Measurements from ENCODE around the gene FAM180A. TPM values are rescaled to one million over a fixed set of nuclear protein-coding genes. Genes with fewer than 3 reads are reported as not detected.

The FAM180A gene
- total RNA-seq, 2 experiments from 2014 or later = not detected

- intact Hi-C loops (cut with micrococcal nuclease; ENCODE audit: unreplicated experiment) = no loop called here
- POLR2A ChIA-PET = interaction anchor here (0.6 kb wide), 1 partner anchor 447 kb away, joined by 4 read pairs; no protein-coding TSS in a partner anchor
- BruUV-seq (replicated peaks) = no TSS peak
These were observed 20.6 kb upstream of the FAM180A start for GRCh38 chr7:135769005-135769802.

GRCh38 chr7:135768467-135768866, 19.9 kb upstream of the FAM180A start:
- CTCF ChIA-PET (ENCODE audit: unreplicated experiment) = no interaction called here
- Histone ChIP-seq H4K20me1 (ENCODE audit: insufficient read depth, low read length) (no peaks in the 10 kb centered on the region), H3K36me3 (ENCODE audit: insufficient read depth, low read length) (no peaks in the 10 kb centered on the region), H3K9me3 (ENCODE audit: low read length) (no peaks in the 10 kb centered on the region), H3K4me1 (ENCODE audit: insufficient read depth, low read length, poor library complexity, severe bottlenecking) (no peaks in the 10 kb centered on the region), H3K27ac (ENCODE audit: low read depth, low read length, poor library complexity, severe bottlenecking) (no peak overlapping the region), H2AFZ (ENCODE audit: low read length) (no peak overlapping the region), H3K79me2 (ENCODE audit: insufficient read depth, low read depth, low read length) (no peaks in the 10 kb centered on the region), H3K4me2 (ENCODE audit: low read length) (no peak overlapping the region), H3K4me3 (ENCODE audit: low read depth, low read length, poor library complexity, severe bottlenecking) (no peak overlapping the region), H3K9me2 (ENCODE audit: insufficient read depth, low read length) (no peaks in the 10 kb centered on the region)
- TF ChIP-seq CTCF (conservative IDR thresholded peaks at IDR 0.05; ENCODE audit: low read length) (no peak), EZH2phosphoT487 (IDR thresholded peaks at IDR 0.05; ENCODE audit: borderline replicate concordance, low read depth, low read length) (no peak)
- BruUV-seq (replicated peaks) = no TSS peak
- DNase-seq (ENCODE audit: low spot score) = no peak
- POLR2A ChIA-PET = no interaction called here
- intact Hi-C loops (cut with micrococcal nuclease; ENCODE audit: unreplicated experiment) = no loop called here

More at GRCh38 chr7:135769005-135769802, 20.6 kb upstream of the FAM180A start:
- no peak for DNase-seq (ENCODE audit: low spot score)
- Histone ChIP-seq H3K4me2 (ENCODE audit: low read length) (no peak overlapping the region), H3K4me1 (ENCODE audit: insufficient read depth, low read length, poor library complexity, severe bottlenecking) (no peaks in the 10 kb centered on the region), H3K36me3 (ENCODE audit: insufficient read depth, low read length) (no peaks in the 10 kb centered on the region), H2AFZ (ENCODE audit: low read length) (no peak overlapping the region), H3K9me3 (ENCODE audit: low read length) (no peaks in the 10 kb centered on the region), H3K9me2 (ENCODE audit: insufficient read depth, low read length) (no peaks in the 10 kb centered on the region), H3K4me3 (ENCODE audit: low read depth, low read length, poor library complexity, severe bottlenecking) (no peak overlapping the region), H4K20me1 (ENCODE audit: insufficient read depth, low read length) (no peaks in the 10 kb centered on the region), H3K79me2 (ENCODE audit: insufficient read depth, low read depth, low read length) (no peaks in the 10 kb centered on the region), H3K27ac (ENCODE audit: low read depth, low read length, poor library complexity, severe bottlenecking) (no peak overlapping the region)
- TF ChIP-seq EZH2phosphoT487 (IDR thresholded peaks at IDR 0.05; ENCODE audit: borderline replicate concordance, low read depth, low read length) = no peak
- TF ChIP-seq CTCF (conservative IDR thresholded peaks at IDR 0.05; ENCODE audit: low read length) = no peak
- CTCF ChIA-PET (ENCODE audit: unreplicated experiment) = no interaction called here

DNA sequence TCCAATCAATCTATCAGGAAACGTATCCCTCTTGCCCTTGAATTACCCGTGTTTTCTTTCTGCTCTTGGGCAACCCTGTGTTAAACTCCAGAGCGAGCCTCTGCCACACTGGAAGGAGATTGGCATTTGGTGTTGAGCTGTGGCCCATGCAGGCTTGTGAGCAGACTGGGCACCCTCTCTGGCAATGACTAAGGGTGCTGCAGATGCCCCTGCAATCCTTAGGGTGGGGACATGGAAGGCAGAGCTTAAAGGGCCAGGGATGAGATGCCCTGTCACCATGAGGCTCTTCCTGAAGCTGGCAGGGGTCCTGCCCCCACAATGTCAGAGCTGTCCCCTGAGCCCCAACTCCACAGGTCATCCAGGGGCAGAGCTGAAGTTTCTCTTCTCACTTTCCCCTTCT, 19.5 kb upstream of the FAM180A start:
- Histone ChIP-seq H3K9me2 (ENCODE audit: insufficient read depth, low read length) (no peaks in the 10 kb centered on the region), H3K4me2 (ENCODE audit: low read length) (no peak overlapping the region), H3K36me3 (ENCODE audit: insufficient read depth, low read length) (no peaks in the 10 kb centered on the region), H2AFZ (ENCODE audit: low read length) (no peak overlapping the region), H3K4me1 (ENCODE audit: insufficient read depth, low read length, poor library complexity, severe bottlenecking) (no peaks in the 10 kb centered on the region), H3K9me3 (ENCODE audit: low read length) (no peaks in the 10 kb centered on the region), H3K27ac (ENCODE audit: low read depth, low read length, poor library complexity, severe bottlenecking) (no peak overlapping the region), H4K20me1 (ENCODE audit: insufficient read depth, low read length) (no peaks in the 10 kb centered on the region), H3K79me2 (ENCODE audit: insufficient read depth, low read depth, low read length) (no peaks in the 10 kb centered on the region), H3K4me3 (ENCODE audit: low read depth, low read length, poor library complexity, severe bottlenecking) (no peak overlapping the region)
- ChIA-PET CTCF (ENCODE audit: unreplicated experiment) (no interaction called here), POLR2A (interaction anchor here (0.6 kb wide), 1 partner anchor 602 kb away, joined by 3 read pairs; no protein-coding TSS in a partner anchor)
- DNase-seq (ENCODE audit: low spot score) = no peak
- no TSS peak for BruUV-seq (replicated peaks)
- TF ChIP-seq CTCF (conservative IDR thresholded peaks at IDR 0.05; ENCODE audit: low read length) = no peak
- TF ChIP-seq EZH2phosphoT487 (IDR thresholded peaks at IDR 0.05; ENCODE audit: borderline replicate concordance, low read depth, low read length) = no peak
- intact Hi-C loops (cut with micrococcal nuclease; ENCODE audit: unreplicated experiment) = no loop called here
